ENCODE data around the gene ZNF474. TPM values are rescaled to one million over a fixed set of nuclear protein-coding genes. Genes with fewer than 3 reads are reported as not detected.

Gene ZNF474
- total and polyA plus RNA-seq, 2 of the 8 experiments (the other 6 are each of a cell fraction or from before 2014, with no cell fraction given) = not detected

- TF ChIP-seq ATF3 (IDR thresholded peaks at IDR 0.05; ENCODE audit: insufficient read depth, low read depth, low read length) = no peak
Measured at GRCh38 chr5:122199146-122199545, 69.8 kb downstream of the ZNF474 start (continued).

All from H1 (cell line).